A673 (cell line): Measurements from ENCODE around the gene PCNX3.

ENCODE experiments used
- CTCF ChIP-seq: fragments of 300-800, 200-600 bp; sonication (generic); conservative IDR thresholded peaks from 2 replicates; pipeline ENCODE4 v1.5.1; 2017; ENCODE audit warnings: low read depth, mild to moderate bottlenecking, antibody characterized with exemption, low read length, moderate library complexity, mixed read lengths
- EZH2 ChIP-seq: fragments of 200-600 bp; sonication (generic); IDR thresholded peaks from 2 replicates; pipeline ENCODE4 v1.6.1; 2017; ENCODE audit warnings: borderline replicate concordance, low read depth, mild to moderate bottlenecking, mixed read lengths, antibody characterized with exemption, low read length; ENCODE audit not compliant: poor library complexity, severe bottlenecking

GRCh38 chr11:65585396-65586246, 30.0 kb upstream of the PCNX3 start:
- TF ChIP-seq CTCF: no peak
- no peak for TF ChIP-seq EZH2
